ENCODE results near the gene FAM200C. TPM values are rescaled to one million over a fixed set of nuclear protein-coding genes. Genes with fewer than 3 reads are reported as not detected.

The FAM200C gene
- total RNA-seq, 6 experiments from 2014 or later: 0.56 to 1.2 (median 0.95) TPM

- Histone ChIP-seq H3K27me3 (no peaks in the 10 kb centered on the region), H3K27ac (no peak overlapping the region), H3K9me3 (no peaks in the 10 kb centered on the region), H3K4me1 (no peaks in the 10 kb centered on the region), H3K36me3 (no peaks in the 10 kb centered on the region), H3K4me3 (no peak overlapping the region)
- DNase-seq (no peak), ATAC-seq (no peak)
- WGBS (ENCODE audit: insufficient coverage, low coverage, low lambda C conversion rate, missing lambda C conversion rate): 66% methylated on average over 9 of the region's 13 CpGs
- intact Hi-C loops (cut with DNase I): no loop called here
- TF ChIP-seq POLR2A (IDR thresholded peaks at IDR 0.05) (no peak), CTCF (IDR thresholded peaks at IDR 0.05) (no peak)
Measured at GRCh38 chr5:160363660-160364395, 36.0 kb downstream of the FAM200C start.

- Histone ChIP-seq H3K4me3 (no peak overlapping the region), H3K27ac (no peak overlapping the region), H3K9me3 (no peaks in the 10 kb centered on the region), H3K36me3 (no peaks in the 10 kb centered on the region), H3K4me1 (no peaks in the 10 kb centered on the region), H3K27me3 (no peaks in the 10 kb centered on the region)
- no peak for DNase-seq
- ATAC-seq: no peak
- 65% methylated on average over 2 of the region's 3 CpGs for WGBS (ENCODE audit: insufficient coverage, low coverage, low lambda C conversion rate, missing lambda C conversion rate)
- intact Hi-C loops (cut with DNase I): no loop called here
- TF ChIP-seq CTCF (IDR thresholded peaks at IDR 0.05): no peak
- TF ChIP-seq POLR2A (IDR thresholded peaks at IDR 0.05): no peak
Measured at GRCh38 chr5:160363211-160363610, 36.6 kb downstream of the FAM200C start.

- ATAC-seq (no peak), DNase-seq (no peak)
- Histone ChIP-seq H3K36me3 (no peaks in the 10 kb centered on the region), H3K4me3 (no peak overlapping the region), H3K27ac (no peak overlapping the region), H3K4me1 (no peaks in the 10 kb centered on the region), H3K27me3 (no peaks in the 10 kb centered on the region), H3K9me3 (no peaks in the 10 kb centered on the region)
- WGBS (ENCODE audit: insufficient coverage, low coverage, low lambda C conversion rate, missing lambda C conversion rate): 72% methylated on average over 6 of the region's 9 CpGs
- TF ChIP-seq POLR2A (IDR thresholded peaks at IDR 0.05): no peak
- no peak for TF ChIP-seq CTCF (IDR thresholded peaks at IDR 0.05)
- intact Hi-C loops (cut with DNase I): no loop called here
Measured at GRCh38 chr5:160361624-160362228, 38.1 kb downstream of the FAM200C start.

- no peak for DNase-seq
- no peaks in the 10 kb centered on the region for H3K36me3 ChIP-seq
- no peaks in the 10 kb centered on the region for H3K9me3 ChIP-seq
- no peak overlapping the region for H3K4me3 ChIP-seq
- no peak overlapping the region for H3K27ac ChIP-seq
- intact Hi-C loops (cut with DNase I): no loop called here
- H3K4me1 ChIP-seq: no peaks in the 10 kb centered on the region
- ATAC-seq: no peak
- WGBS (ENCODE audit: insufficient coverage, low coverage, low lambda C conversion rate, missing lambda C conversion rate): 47% methylated on average over 3 of the region's 3 CpGs
- H3K27me3 ChIP-seq: no peaks in the 10 kb centered on the region
- TF ChIP-seq POLR2A (IDR thresholded peaks at IDR 0.05) (no peak), CTCF (IDR thresholded peaks at IDR 0.05) (no peak)
Measured at GRCh38 chr5:160360310-160360709, 39.5 kb downstream of the FAM200C start.
